ENCODE data around the gene HOXB3.
"Not testable (repeated sequence)": the region's sequence is repeated elsewhere in the genome, so short reads cannot be mapped to it uniquely, and the experiment has no call there.

HOXB3 gene

GRCh38 chr17:48537316-48537715 is 52.7 kb downstream of the HOXB3 start:
- no peak overlapping the region for H3K4me3 ChIP-seq (ENCODE audit: control insufficient read depth, low read depth, low read length)
- DNase-seq (ENCODE audit: low read depth), result no peak
- no peak for TF ChIP-seq CTCF (conservative IDR thresholded peaks at IDR 0.05; ENCODE audit: control insufficient read depth, insufficient read depth, low read depth, low read length)

DNA sequence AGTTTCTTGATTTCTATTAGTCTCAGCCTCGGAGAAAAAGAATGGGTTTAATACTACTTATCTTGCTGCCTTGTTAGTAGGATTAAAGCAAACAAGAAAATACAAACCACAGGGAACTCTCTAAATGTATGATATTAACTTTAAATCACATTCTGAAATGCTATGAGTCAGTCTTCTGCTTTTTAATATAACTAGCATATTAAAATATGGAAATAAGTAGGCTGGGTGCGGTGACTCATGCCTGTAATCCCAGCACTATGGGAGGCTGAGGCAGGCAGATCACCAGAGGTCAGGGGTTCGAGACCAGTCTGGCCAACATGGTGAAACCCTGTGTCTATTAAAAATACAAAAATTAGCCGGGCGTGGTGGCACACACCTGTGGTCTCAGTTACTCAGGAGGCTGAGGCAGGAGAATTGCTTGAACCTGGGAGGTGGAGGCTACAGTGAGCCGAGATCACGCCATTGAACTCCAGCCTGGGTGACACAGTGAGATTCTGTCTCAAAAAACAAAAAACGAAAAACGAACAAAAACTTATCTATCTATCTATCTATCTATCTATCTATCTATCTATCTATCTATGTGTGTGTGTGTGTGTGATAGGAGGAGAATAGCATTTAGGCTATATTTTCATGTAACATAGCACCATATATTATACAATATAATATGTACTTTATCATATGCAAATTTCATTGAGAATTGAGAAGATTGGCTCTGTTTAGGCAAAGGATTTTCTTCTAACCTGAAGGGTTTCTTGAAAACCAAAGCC is 54.1 kb downstream of the HOXB3 start:
- DNase-seq (ENCODE audit: low read depth); H3K4me3 ChIP-seq (ENCODE audit: control insufficient read depth, low read depth, low read length): not testable (repeated sequence)

DNA sequence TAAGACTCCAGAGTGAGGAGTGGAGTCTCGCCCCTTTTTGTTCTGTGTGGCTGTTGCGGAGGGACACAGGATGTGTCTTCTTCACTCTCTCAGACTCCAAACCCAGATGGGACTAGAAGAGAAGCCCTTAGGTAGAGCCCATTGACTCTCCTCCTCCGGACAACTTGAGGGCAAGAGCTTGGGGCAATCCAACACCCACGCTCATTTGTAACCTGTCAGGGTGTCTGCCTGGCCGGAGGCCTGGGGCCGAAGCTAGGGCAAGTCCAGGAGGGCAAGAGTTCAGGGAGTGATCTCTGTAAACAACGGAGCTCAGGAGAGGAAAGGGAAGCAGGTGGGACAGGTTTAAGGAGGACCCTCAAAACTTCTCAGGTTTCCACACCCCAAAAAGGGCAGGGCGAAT is 57.8 kb downstream of the HOXB3 start:
- no peak for TF ChIP-seq CTCF (conservative IDR thresholded peaks at IDR 0.05; ENCODE audit: control insufficient read depth, insufficient read depth, low read depth, low read length)
- H3K4me3 ChIP-seq (ENCODE audit: control insufficient read depth, low read depth, low read length), result no peak overlapping the region
- DNase-seq (ENCODE audit: low read depth), result no peak

- DNase-seq (ENCODE audit: low read depth), result no peak
- no peak for TF ChIP-seq CTCF (conservative IDR thresholded peaks at IDR 0.05; ENCODE audit: control insufficient read depth, insufficient read depth, low read depth, low read length)
- no peak within 1 kb of the TSS for H3K4me3 ChIP-seq (ENCODE audit: control insufficient read depth, low read depth, low read length)
Observed at GRCh38 chr17:48530887-48531272, 59.2 kb downstream of the HOXB3 start, which contains the start of gene HOXB1. Gene HOXB1 (minus strand): TSS chr17:48531011. CDS start chr17:48530904, 107 bp downstream.

DNA sequence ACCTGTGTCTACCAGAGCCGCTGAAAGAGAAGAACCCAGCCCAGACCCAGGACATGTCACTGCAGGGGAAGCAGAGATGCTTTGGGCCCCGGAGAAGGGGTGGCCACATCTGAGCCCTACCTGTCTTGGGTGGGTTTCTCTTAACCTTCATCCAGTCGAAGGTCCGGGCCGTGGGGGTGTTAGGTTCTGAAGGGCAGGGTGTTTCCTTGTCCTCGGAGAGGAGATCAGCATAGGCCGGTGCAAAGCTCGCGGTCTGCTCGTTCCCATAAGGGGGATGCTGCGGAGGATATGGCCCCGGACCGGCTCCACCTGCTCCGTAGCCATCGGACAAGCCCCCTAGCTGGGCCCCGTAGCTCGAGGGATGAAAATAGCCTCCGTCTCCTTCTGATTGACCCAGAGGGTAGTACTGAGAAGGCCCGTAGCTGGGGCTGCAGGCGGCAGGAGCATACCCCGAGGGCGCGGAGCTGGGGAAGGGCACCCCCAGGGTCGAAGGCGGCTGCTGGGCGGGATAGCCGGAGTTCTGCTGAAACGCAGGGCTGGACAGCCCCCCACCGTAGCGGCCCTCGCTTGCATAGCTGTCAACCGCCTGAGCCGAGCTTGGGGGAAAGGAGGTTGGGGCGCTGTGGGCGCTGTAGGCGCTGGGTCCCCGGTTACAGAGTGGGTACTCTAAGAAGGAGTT is 59.7 kb downstream of the HOXB3 start:
- TF ChIP-seq CTCF (conservative IDR thresholded peaks at IDR 0.05; ENCODE audit: control insufficient read depth, insufficient read depth, low read depth, low read length), result no peak
- no peak overlapping the region for H3K4me3 ChIP-seq (ENCODE audit: control insufficient read depth, low read depth, low read length)
- no peak for DNase-seq (ENCODE audit: low read depth)

GRCh38 chr17:48529683-48530009 is 60.4 kb downstream of the HOXB3 start:
- TF ChIP-seq CTCF (conservative IDR thresholded peaks at IDR 0.05; ENCODE audit: control insufficient read depth, insufficient read depth, low read depth, low read length), result no peak
- no peak overlapping the region for H3K4me3 ChIP-seq (ENCODE audit: control insufficient read depth, low read depth, low read length)
- DNase-seq (ENCODE audit: low read depth), result no peak

DNA sequence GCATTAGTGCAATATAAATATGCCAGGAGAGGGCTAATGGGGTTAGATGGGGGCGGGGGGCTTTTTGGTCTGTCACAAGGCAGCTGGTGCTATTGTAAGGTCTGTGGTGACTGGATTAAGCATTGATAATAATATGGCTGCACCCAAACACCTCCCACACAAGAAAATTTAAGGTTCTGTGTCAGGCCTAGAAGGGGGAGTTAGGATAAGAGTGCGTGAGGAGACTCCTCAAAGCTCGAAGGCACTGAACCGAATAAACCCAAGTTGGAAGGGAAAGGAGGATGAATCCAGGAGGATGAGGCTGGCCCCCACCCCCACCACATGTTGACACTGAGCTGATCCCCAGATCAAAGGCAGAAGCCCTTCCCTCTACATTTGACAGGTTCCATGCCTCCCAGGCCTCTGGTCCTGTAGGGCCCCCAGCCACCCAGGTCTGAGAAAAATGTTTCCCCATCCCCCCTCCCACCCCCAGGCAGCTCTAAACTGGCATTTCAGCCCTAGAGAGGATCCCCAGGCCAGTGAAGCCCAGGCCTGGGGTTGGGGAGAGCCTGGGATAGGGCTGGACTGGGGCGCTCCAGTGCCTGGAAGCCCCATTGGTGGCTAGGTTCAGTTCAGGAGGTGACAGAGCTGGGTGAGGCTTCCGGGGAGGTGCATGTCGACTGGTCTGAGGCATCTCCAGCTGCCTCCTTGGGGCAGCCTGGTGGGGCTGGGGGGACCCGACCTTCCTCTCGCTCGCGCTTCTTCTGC is 60.9 kb downstream of the HOXB3 start:
- TF ChIP-seq CTCF (conservative IDR thresholded peaks at IDR 0.05; ENCODE audit: control insufficient read depth, insufficient read depth, low read depth, low read length), result no peak
- no peak overlapping the region for H3K4me3 ChIP-seq (ENCODE audit: control insufficient read depth, low read depth, low read length)
- no peak for DNase-seq (ENCODE audit: low read depth)
